GM18519 (cell line): ENCODE data around the gene DNAJC10.

Experiments
- ATAC-seq: cut with Tn5 transposase; IDR thresholded peaks from one replicate; pipeline ENCODE4 v1.9.1; 2021; ENCODE audit warnings: mild to moderate bottlenecking, moderate library complexity; ENCODE audit not compliant: unreplicated experiment, low FRiP score

Gene DNAJC10

GRCh38 chr2:182827182-182827879 lies 111.3 kb downstream of the DNAJC10 start:
- no peak for ATAC-seq

GRCh38 chr2:182831101-182831500 lies 115.0 kb downstream of the DNAJC10 start:
- no peak for ATAC-seq

- no peak for ATAC-seq
Observed at GRCh38 chr2:182831921-182832320, 115.9 kb downstream of the DNAJC10 start.

GRCh38 chr2:182833084-182833854 lies 117.2 kb downstream of the DNAJC10 start:
- no peak for ATAC-seq

- no peak for ATAC-seq
Observed at GRCh38 chr2:182834293-182834692, 118.2 kb downstream of the DNAJC10 start.

GRCh38 chr2:182836451-182836850 lies 120.4 kb downstream of the DNAJC10 start:
- ATAC-seq, result no peak
